H1 (cell line): ENCODE data around the gene DOCK1. TPM values are rescaled to one million over a fixed set of nuclear protein-coding genes. Genes with fewer than 3 reads are reported as not detected.

Experiments used
- CTCF ChIA-PET: fragments of 300-600 bp; sonication (Branson Sonifier 250); formaldehyde crosslinking; loops from one replicate; lab custom pipeline; 2021; ENCODE audit not compliant: partially characterized antibody; lab: Charles Lee
- POLR2A ChIA-PET: fragments of 300-600 bp; sonication (Branson Sonifier 250); formaldehyde crosslinking; loops from one replicate; lab custom pipeline; 2021; ENCODE audit warnings: inconsistent platforms; ENCODE audit not compliant: partially characterized antibody; lab: Charles Lee
- DNase-seq, 2 experiments: peaks; one replicate each; pipeline versions ENCODE4 v3.0.0 to v3.0.0-alpha.2; 2010 to 2022; ENCODE audit warnings: low spot score in 2 of 2, low read depth in 1 of 2, mixed read lengths in 1 of 2
- FAIRE-seq: peaks from 2 replicates; lab custom pipeline; 2011; peaks lifted over from hg19 to GRCh38; lab: Jason Lieb, UNC
- H2AFZ ChIP-seq: 2 replicates; pipeline ENCODE4 v1.8.1; 2012; ENCODE audit warnings: low read length, inconsistent platforms
- H2AK5ac ChIP-seq: 2 replicates; pipeline ENCODE4 v1.6.1; 2013; ENCODE audit warnings: low read depth, low read length
- H2BK120ac ChIP-seq: replicated peaks from 2 replicates; pipeline ENCODE3; 2013; ENCODE audit warnings: low read depth, low read length, inconsistent platforms
- H2BK12ac ChIP-seq: 2 replicates; pipeline ENCODE4 v1.6.1; 2013; ENCODE audit warnings: low read depth, low read length
- H2BK15ac ChIP-seq: 2 replicates; pipeline ENCODE4 v1.6.1; 2013; ENCODE audit warnings: low read length
- H2BK20ac ChIP-seq: 2 replicates; pipeline ENCODE4 v1.6.1; 2013; ENCODE audit warnings: low read length
- H2BK5ac ChIP-seq: 2 replicates; pipeline ENCODE4 v1.6.1; 2013; ENCODE audit warnings: low read depth, low read length
- H3K14ac ChIP-seq: 2 replicates; pipeline ENCODE4 v1.6.1; 2013; ENCODE audit warnings: inconsistent platforms; ENCODE audit not compliant: insufficient read length
- H3K18ac ChIP-seq: 2 replicates; pipeline ENCODE4 v1.6.1; 2013; ENCODE audit warnings: low read length; ENCODE audit errors: extremely low read depth
- H3K23ac ChIP-seq: 2 replicates; pipeline ENCODE4 v1.6.1; 2013; ENCODE audit warnings: inconsistent platforms; ENCODE audit not compliant: insufficient read length
- H3K23me2 ChIP-seq: 2 replicates; pipeline ENCODE4 v1.6.1; 2013; ENCODE audit warnings: low read depth, low read length
- H3K27ac ChIP-seq: 2 replicates; pipeline ENCODE4 v1.6.1; 2011; ENCODE audit warnings: low read depth, low read length, inconsistent platforms
- H3K27me3 ChIP-seq, 4 experiments: replicated peaks in 1 of 4; 1 replicate in 1 of 4; 2 replicates in 3 of 4; pipeline versions ENCODE4 v1.6.1 to v1.8.1; 2011 to 2013; ENCODE audit warnings: low read length in 3 of 4, mild to moderate bottlenecking in 3 of 4, inconsistent platforms in 2 of 4, mixed read lengths in 2 of 4, moderate library complexity in 1 of 4; ENCODE audit not compliant: control insufficient read depth in 3 of 4, insufficient read depth in 3 of 4; ENCODE audit errors: extremely low read depth in 1 of 4
- H3K36me3 ChIP-seq, 4 experiments: 2 replicates each; pipeline versions ENCODE4 v1.6.1 to v1.8.1; 2011 to 2013; ENCODE audit warnings: mild to moderate bottlenecking in 4 of 4, low read length in 3 of 4, moderate library complexity in 2 of 4, control low read depth in 1 of 4, inconsistent platforms in 1 of 4; ENCODE audit not compliant: insufficient read depth in 4 of 4, control insufficient read depth in 2 of 4
- H3K4ac ChIP-seq: replicated peaks from 2 replicates; pipeline ENCODE3; 2013; ENCODE audit warnings: low read length, low read depth, mixed read lengths, inconsistent platforms; ENCODE audit not compliant: insufficient read length
- H3K4me1 ChIP-seq, 4 experiments: replicated peaks in 1 of 4; 1 replicate in 1 of 4; 2 replicates in 3 of 4; pipeline versions ENCODE4 v1.6.1 to v1.8.1; 2011 to 2013; ENCODE audit warnings: low read length in 3 of 4, inconsistent platforms in 2 of 4, mixed read lengths in 1 of 4; ENCODE audit not compliant: insufficient read depth in 4 of 4, control insufficient read depth in 3 of 4
- H3K4me2 ChIP-seq, 2 experiments: 2 replicates each; pipeline versions ENCODE4 v1.6.1 to v1.8.1; 2011 to 2013; ENCODE audit warnings: low read depth in 2 of 2, low read length in 2 of 2, control low read depth in 1 of 2, inconsistent platforms in 1 of 2, mild to moderate bottlenecking in 1 of 2; ENCODE audit not compliant: insufficient read depth in 1 of 2
- H3K4me3 ChIP-seq, 4 experiments: fragments of 200-600, 300-600 bp in 1 of 4; sonication (generic), shearing (Covaris generic), sonication (Bioruptor Twin) in 1 of 4; 2 replicates each; pipeline versions ENCODE4 v1.5.1 to v1.8.1; 2011 to 2016; ENCODE audit warnings: low read length in 4 of 4, low read depth in 3 of 4, control low read depth in 2 of 4, inconsistent platforms in 2 of 4, mild to moderate bottlenecking in 2 of 4, mixed read lengths in 1 of 4, moderate library complexity in 1 of 4; ENCODE audit not compliant: insufficient read depth in 2 of 4; ENCODE audit errors: extremely low read depth in 1 of 4
- H3K56ac ChIP-seq: replicated peaks from 2 replicates; pipeline ENCODE3; 2013; ENCODE audit warnings: low read depth, mild to moderate bottlenecking, mixed read lengths, low read length, inconsistent platforms; ENCODE audit not compliant: insufficient read length
- H3K79me1 ChIP-seq: 2 replicates; pipeline ENCODE4 v1.6.1; 2013; ENCODE audit warnings: low read depth, low read length, control low read depth
- H3K79me2 ChIP-seq, 2 experiments: 2 replicates each; pipeline versions ENCODE4 v1.6.1 to v1.8.1; 2012 to 2013; ENCODE audit warnings: low read length in 2 of 2, mild to moderate bottlenecking in 2 of 2, inconsistent platforms in 1 of 2; ENCODE audit not compliant: insufficient read depth in 2 of 2, control insufficient read depth in 1 of 2
- H3K9ac ChIP-seq, 4 experiments: replicated peaks in 1 of 4; 1 replicate in 1 of 4; 2 replicates in 3 of 4; pipeline versions ENCODE4 v1.6.1 to v1.8.1; 2011 to 2013; ENCODE audit warnings: low read depth in 3 of 4, low read length in 3 of 4, control low read depth in 2 of 4, mild to moderate bottlenecking in 2 of 4, moderate library complexity in 2 of 4, inconsistent platforms in 1 of 4; ENCODE audit errors: extremely low read depth in 1 of 4
- H3K9me3 ChIP-seq, 2 experiments: 2 replicates each; pipeline versions ENCODE4 v1.6.1 to v1.8.1; 2012 to 2013; ENCODE audit warnings: mild to moderate bottlenecking in 2 of 2, moderate library complexity in 2 of 2, control low read depth in 1 of 2, inconsistent platforms in 1 of 2, low read depth in 1 of 2, low read length in 1 of 2, mixed read lengths in 1 of 2; ENCODE audit not compliant: insufficient read depth in 2 of 2
- H4K20me1 ChIP-seq, 2 experiments: replicated peaks in 1 of 2; 2 replicates each; pipeline versions ENCODE3 to v1.8.1; 2011 to 2013; ENCODE audit warnings: inconsistent platforms in 2 of 2, low read length in 2 of 2, mild to moderate bottlenecking in 1 of 2; ENCODE audit not compliant: insufficient read depth in 2 of 2, control insufficient read depth in 1 of 2
- H4K5ac ChIP-seq: 2 replicates; pipeline ENCODE4 v1.6.1; 2013; ENCODE audit warnings: low read length, low read depth, mixed read lengths, inconsistent platforms; ENCODE audit not compliant: insufficient read length
- H4K8ac ChIP-seq: 2 replicates; pipeline ENCODE4 v1.8.0; 2013; ENCODE audit warnings: mild to moderate bottlenecking, moderate library complexity, low read length, inconsistent platforms; ENCODE audit not compliant: insufficient read depth; ENCODE audit errors: extremely low read depth
- H4K91ac ChIP-seq: replicated peaks from 2 replicates; pipeline ENCODE3; 2013; ENCODE audit warnings: low read length, mixed read lengths, inconsistent platforms; ENCODE audit not compliant: insufficient read length
- EZH2 ChIP-seq: fragments of 200-600 bp; sonication (generic); IDR thresholded peaks from 2 replicates; pipeline ENCODE4 v1.7.1; 2012; ENCODE audit warnings: low read depth, mild to moderate bottlenecking, moderate library complexity, low read length, inconsistent platforms; ENCODE audit not compliant: severe bottlenecking
- NRF1 ChIP-seq: IDR thresholded peaks from 2 replicates; pipeline ENCODE4 v1.6.1; 2011; ENCODE audit warnings: mild to moderate bottlenecking, low read depth, low read length, improper control_type of control experiment
- POLR2A ChIP-seq, 2 experiments: IDR thresholded peaks; 1 replicate in 1 of 2; 2 replicates in 1 of 2; pipeline ENCODE4 v1.6.1; 2011; ENCODE audit warnings: low read depth in 2 of 2, low read length in 2 of 2, mild to moderate bottlenecking in 2 of 2; ENCODE audit errors: control extremely low read depth in 1 of 2
- WGBS, 2 experiments: shearing (Covaris generic) in 1 of 2; methylation state at CpG; one replicate each; pipeline versions ENCODE4 v1.1.6 to v1.1.7; 2013 to 2015; ENCODE audit warnings: low lambda C conversion rate in 2 of 2, mixed read lengths in 2 of 2, inconsistent platforms in 1 of 2, low coverage in 1 of 2, missing lambda C conversion rate in 1 of 2; ENCODE audit not compliant: insufficient replicate concordance in 2 of 2, insufficient coverage in 1 of 2, insufficient read length in 1 of 2; ENCODE audit errors: extremely low coverage in 1 of 2, missing lambda C conversion rate in 1 of 2; 5-methylcytosine and 5-hydroxymethylcytosine counted together
- polyA plus RNA-seq, 7 experiments: library from polyadenylated mRNA; depleted of rRNA in 3 of 7; stranded (reverse) in 5 of 7; unstranded in 2 of 7; fragments of >200 nt in 5 of 7; fragments of 200-250 nt in 2 of 7; gene quantifications; 1 replicate in 5 of 7; 2 replicates in 1 of 7; 4 replicates in 1 of 7; pipeline versions ENCODE4 v1.2.1 to v1.2.3, GENCODE V29; 2011 to 2013; ENCODE audit warnings: missing spikeins in 2 of 7, mixed read lengths in 2 of 7
- total RNA-seq: library from RNA; stranded (reverse); fragmentation: NEBNext Ultra II Directional; extraction: Animal tissue kit (Norgen Biotek cat#: 25700); gene quantifications from 2 replicates; pipeline ENCODE4 v1.2.1, GENCODE V29; 2021
- TF ChIP-seq, protein P1 (sequence below): IDR thresholded peaks from 2 replicates; pipeline ENCODE4 v1.6.1; 2012; ENCODE audit warnings: inconsistent platforms

DOCK1 gene
- total and polyA plus RNA-seq, 2 of the 8 experiments (the other 6 are each of a cell fraction or from before 2014, with no cell fraction given), result 11.6 to 53.0 TPM

DNA sequence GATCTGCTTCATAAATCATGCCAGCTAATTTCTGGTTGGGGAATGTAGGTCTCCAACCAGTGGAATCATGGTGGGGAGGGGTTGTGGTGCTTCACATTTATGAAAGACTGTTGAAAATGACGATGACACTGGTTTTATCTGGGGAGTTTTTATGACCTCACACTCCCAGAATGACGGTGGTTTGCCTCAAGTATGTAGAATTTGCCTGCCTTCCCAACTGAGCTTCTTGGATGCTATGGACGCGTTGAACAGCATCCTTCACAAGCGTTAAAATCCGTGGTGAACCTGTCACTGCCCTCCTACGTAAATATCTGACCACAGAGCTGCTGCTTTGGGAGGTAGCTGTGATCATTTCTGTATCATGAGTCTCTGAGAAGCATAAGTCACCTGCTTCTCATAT is 287.9 kb downstream of the DOCK1 start:
- no peak for FAIRE-seq
- no peak for DNase-seq
- H4K5ac ChIP-seq, result no peak overlapping the region
- no peaks in the 10 kb centered on the region for H3K79me1 ChIP-seq
- H3K9me3 ChIP-seq, result no peaks in the 10 kb centered on the region
- H2BK5ac ChIP-seq, result no peak overlapping the region
- peaks cover 11 to 13% of the 10 kb centered on the region in 2 experiments for H4K20me1 ChIP-seq
- ChIA-PET POLR2A (no interaction called here), CTCF (interaction anchor here (1.2 kb wide), 1 partner anchor 53 kb away, joined by 3 read pairs; no protein-coding TSS in a partner anchor)
- no peak overlapping the region for H2AFZ ChIP-seq
- TF ChIP-seq, protein P1, sequence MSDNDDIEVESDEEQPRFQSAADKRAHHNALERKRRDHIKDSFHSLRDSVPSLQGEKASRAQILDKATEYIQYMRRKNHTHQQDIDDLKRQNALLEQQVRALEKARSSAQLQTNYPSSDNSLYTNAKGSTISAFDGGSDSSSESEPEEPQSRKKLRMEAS, result no peak
- TF ChIP-seq EZH2 (no peak), POLR2A (IDR thresholded peaks at IDR 0.05; ENCODE audit: control extremely low read depth in 1 of 2, low read depth in 2 of 2, low read length in 2 of 2) (no peak), NRF1 (no peak)
- no peak overlapping the region for H2BK120ac ChIP-seq
- no peak overlapping the region for H3K4ac ChIP-seq
- peaks cover 0 to 34% (median 17%) of the 10 kb centered on the region in 4 experiments; a peak in 6 of 7 replicates for H3K27me3 ChIP-seq
- WGBS, 2 experiments, result 74% methylated on average over 7 of the region's 7 CpGs; no CpG with 5 or more reads in 1 of the 2 experiments
- 0 out of 8 replicates have a peak, but pooled peaks cover 0 to 2% (median 0%) of the 10 kb centered on the region in 4 experiments for H3K36me3 ChIP-seq
- H3K27ac ChIP-seq, result no peak overlapping the region
- H2BK12ac ChIP-seq, result no peak overlapping the region
- H2AK5ac ChIP-seq, result no peak overlapping the region
- peaks cover 3 to 9% (median 7%) of the 10 kb centered on the region in 4 experiments; a peak in 5 of 7 replicates for H3K4me1 ChIP-seq
- no peak overlapping the region for H3K23ac ChIP-seq
- no peak overlapping the region for H3K9ac ChIP-seq
- no peak overlapping the region for H3K4me3 ChIP-seq
- H3K18ac ChIP-seq, result no peak overlapping the region
- H4K8ac ChIP-seq, result no peak overlapping the region
- H3K23me2 ChIP-seq, result peaks cover 13% of the 10 kb centered on the region; the same call in 1 of the 2 replicates
- no peak overlapping the region for H3K4me2 ChIP-seq
- H3K14ac ChIP-seq, result no peak overlapping the region
- H3K79me2 ChIP-seq, result no peaks in the 10 kb centered on the region
- H2BK15ac ChIP-seq, result no peak overlapping the region
- no peak overlapping the region for H2BK20ac ChIP-seq
- H3K56ac ChIP-seq, result no peak overlapping the region
- no peak overlapping the region for H4K91ac ChIP-seq
